COLO829 (cell line): ENCODE results near the gene RNASE13.
A peak's percentile ranks its signal among the peaks of the same experiment; 100 is the strongest.
"Not testable (repeated sequence)": the region's sequence is repeated elsewhere in the genome, so short reads cannot be mapped to it uniquely, and the experiment has no call there.

ENCODE experiments used
- DNase-seq: peaks from one replicate; pipeline ENCODE4 v3.0.0; 2012; ENCODE audit warnings: low spot score

The RNASE13 gene

DNA sequence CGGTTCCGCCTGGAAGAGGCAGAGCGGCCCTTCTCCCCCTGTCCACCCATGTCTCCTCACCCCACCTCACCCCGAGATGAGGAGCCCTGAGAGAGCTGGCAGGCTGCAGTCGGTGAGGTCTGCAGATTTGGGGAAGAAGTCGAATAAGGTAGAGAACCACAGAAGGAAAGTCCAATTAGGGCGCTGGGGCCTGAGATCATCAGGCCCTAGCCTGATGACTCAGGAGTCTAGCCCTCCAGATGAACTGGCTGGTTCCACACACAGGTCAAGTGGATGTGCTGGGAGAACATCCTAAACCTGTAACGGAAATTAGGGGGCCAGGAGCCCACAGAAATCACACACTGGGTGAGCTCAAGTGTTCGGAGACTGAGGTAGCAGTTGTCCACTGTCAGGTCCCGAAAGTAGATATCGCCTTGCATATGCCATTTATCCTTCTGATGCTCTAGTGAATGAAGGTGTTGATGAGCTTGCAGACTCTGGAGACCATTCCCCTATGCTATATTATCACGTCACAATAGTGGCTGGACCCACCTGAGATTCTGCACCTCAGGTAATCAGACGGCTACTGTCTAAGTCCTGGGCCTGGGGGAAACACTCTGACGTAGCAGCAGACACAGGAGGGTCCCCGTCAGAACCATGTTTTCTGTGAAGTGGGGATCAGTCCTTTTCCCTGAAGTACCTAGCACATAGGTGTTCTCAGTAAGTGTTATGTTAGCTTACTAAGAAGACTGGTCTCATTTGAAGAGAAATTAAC is 45.7 kb downstream of the RNASE13 start:
- DNase-seq: no peak

DNA sequence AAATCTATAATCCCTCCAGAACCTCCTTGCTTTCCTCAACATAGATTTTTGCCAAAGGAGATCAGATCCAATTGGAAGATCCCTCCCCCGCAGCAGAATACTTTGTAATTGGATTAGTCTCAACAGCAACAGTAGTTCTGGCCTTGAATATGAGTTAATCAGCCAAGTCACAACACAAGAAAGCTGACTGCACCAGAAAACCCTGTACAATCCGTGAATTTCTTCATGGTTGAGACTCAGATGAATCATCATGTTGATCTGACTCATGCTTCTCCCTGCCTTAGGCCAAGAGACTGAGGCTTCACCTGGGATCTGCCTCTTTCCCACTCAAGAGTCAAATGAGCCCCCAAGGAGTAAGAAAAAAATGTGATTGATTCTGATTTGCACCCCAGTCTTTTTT is 47.8 kb downstream of the RNASE13 start:
- peak; percentile 91 for DNase-seq

DNA sequence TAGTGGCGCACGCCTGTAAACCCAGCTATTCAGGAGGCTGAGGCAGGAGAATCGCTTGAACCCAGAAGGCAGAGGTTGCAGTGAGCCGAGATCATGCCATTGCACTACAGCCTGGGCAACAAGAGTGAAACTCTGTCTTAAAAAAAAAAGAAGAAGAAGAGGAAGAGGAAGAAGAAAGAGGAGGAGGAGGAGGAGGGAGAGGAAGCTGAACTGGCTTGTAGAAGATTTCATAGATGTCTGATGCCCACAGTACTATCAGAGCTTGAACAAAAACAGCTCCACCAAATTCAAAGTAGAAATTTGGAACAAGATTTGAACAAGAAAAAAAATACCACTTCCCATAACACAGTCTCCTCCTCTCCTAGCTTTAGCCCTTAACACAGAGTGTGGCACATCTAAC is 49.0 kb downstream of the RNASE13 start:
- DNase-seq: not testable (repeated sequence)
